Muscle layer of colon (tissue), 2 donors: ENCODE data around the gene IRAK3.
"Not testable (repeated sequence)": the region's sequence is repeated elsewhere in the genome, so short reads cannot be mapped to it uniquely, and the experiment has no call there.

Experiments used
- H3K27ac ChIP-seq: one replicate; pipeline ENCODE4 v1.7.0; 2013; ENCODE audit warnings: low read depth, mild to moderate bottlenecking, low read length, moderate library complexity
- H3K27me3 ChIP-seq, 2 donors: one replicate each; pipeline ENCODE4 v1.7.0; 2013; ENCODE audit warnings: low read length in 2 of 2, mild to moderate bottlenecking in 2 of 2; ENCODE audit not compliant: insufficient read depth in 2 of 2, control insufficient read depth in 1 of 2
- H3K36me3 ChIP-seq: one replicate; pipeline ENCODE4 v1.7.0; 2013; ENCODE audit warnings: mild to moderate bottlenecking, low read length; ENCODE audit not compliant: insufficient read depth
- H3K4me1 ChIP-seq: one replicate; pipeline ENCODE4 v1.7.0; 2013; ENCODE audit warnings: mild to moderate bottlenecking, low read length; ENCODE audit not compliant: insufficient read depth
- H3K4me3 ChIP-seq, 2 donors: one replicate each; pipeline ENCODE4 v1.7.0; 2013; ENCODE audit warnings: low read length in 2 of 2, low read depth in 1 of 2, mild to moderate bottlenecking in 1 of 2, moderate library complexity in 1 of 2
- H3K9ac ChIP-seq: one replicate; pipeline ENCODE4 v1.7.0; 2013; ENCODE audit warnings: low read length
- H3K9me3 ChIP-seq: one replicate; pipeline ENCODE4 v1.7.0; 2013; ENCODE audit warnings: mild to moderate bottlenecking, low read length
- donor health status: abdominal sarcoma.
- donor health status: Adenocarcinoma of cecum.

IRAK3 gene

GRCh38 chr12:66297080-66297479, 108.1 kb downstream of the IRAK3 start:
- H3K4me3 ChIP-seq: no peak overlapping the region
- no peaks in the 10 kb centered on the region for H3K27me3 ChIP-seq
- H3K9me3 ChIP-seq: no peaks in the 10 kb centered on the region
- H3K4me1 ChIP-seq: no peaks in the 10 kb centered on the region
- no peak overlapping the region for H3K9ac ChIP-seq
- no peak overlapping the region for H3K27ac ChIP-seq
- no peaks in the 10 kb centered on the region for H3K36me3 ChIP-seq

GRCh38 chr12:66297923-66298322, 108.9 kb downstream of the IRAK3 start:
- Histone ChIP-seq H3K36me3 (no peaks in the 10 kb centered on the region), H3K9me3 (no peaks in the 10 kb centered on the region), H3K9ac (no peak overlapping the region), H3K4me3 (no peak overlapping the region), H3K27ac (no peak overlapping the region), H3K27me3 (no peaks in the 10 kb centered on the region), H3K4me1 (no peaks in the 10 kb centered on the region)

- Histone ChIP-seq H3K9me3 (no peaks in the 10 kb centered on the region), H3K4me1 (peaks cover 8% of the 10 kb centered on the region), H3K4me3 (peak within 1 kb of the TSS; percentile 76 to 100), H3K27ac (peak within 1 kb of the TSS; percentile 50), H3K36me3 (no peaks in the 10 kb centered on the region), H3K9ac (peak within 1 kb of the TSS; percentile 87), H3K27me3 (no peaks in the 10 kb centered on the region)
Measured at GRCh38 chr12:66301944-66302826, 113.2 kb downstream of the IRAK3 start, which contains the start of gene HELB. HELB (plus strand) TSS chr12:66302493; CDS start chr12:66302604, 111 bp downstream.

GRCh38 chr12:66302827-66303169, 113.8 kb downstream of the IRAK3 start:
- H3K36me3 ChIP-seq: no peaks in the 10 kb centered on the region
- peak overlapping the region; percentile 87 for H3K9ac ChIP-seq
- H3K27ac ChIP-seq: peak overlapping the region; percentile 40
- no peaks in the 10 kb centered on the region for H3K27me3 ChIP-seq
- H3K4me3 ChIP-seq: peak overlapping the region; percentile 57 to 100
- no peaks in the 10 kb centered on the region for H3K9me3 ChIP-seq
- peaks cover 8% of the 10 kb centered on the region for H3K4me1 ChIP-seq

GRCh38 chr12:66303316-66303804, 114.3 kb downstream of the IRAK3 start:
- H3K4me1 ChIP-seq, H3K27me3 ChIP-seq, H3K36me3 ChIP-seq, H3K9ac ChIP-seq, H3K27ac ChIP-seq, H3K9me3 ChIP-seq: not testable (repeated sequence)
- H3K4me3 ChIP-seq: peak overlapping the region in 1 of 2 donors; percentile 100
